ENCODE measurements around the gene ZNF324B.
"Not testable (repeated sequence)": the region's sequence is repeated elsewhere in the genome, so short reads cannot be mapped to it uniquely, and the experiment has no call there.

The ZNF324B gene

DNA sequence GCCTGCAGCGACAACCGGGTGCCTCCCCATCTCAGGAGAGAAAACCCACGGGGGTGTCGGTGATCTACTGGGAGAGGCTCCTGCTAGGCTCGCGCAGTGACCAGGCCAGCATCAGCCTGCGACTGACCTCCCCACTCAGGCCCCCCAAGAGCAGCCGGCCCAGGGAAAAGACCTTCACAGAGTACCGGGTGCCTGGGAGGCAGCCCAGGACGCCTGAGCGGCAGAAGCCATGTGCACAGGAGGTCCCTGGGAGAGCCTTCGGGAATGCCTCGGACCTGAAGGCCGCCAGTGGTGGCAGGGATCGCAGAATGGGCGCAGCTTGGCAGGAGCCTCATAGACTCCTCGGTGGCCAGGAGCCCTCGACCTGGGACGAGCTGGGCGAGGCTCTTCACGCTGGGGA lies 3.9 kb downstream of the ZNF324B start:
- DNase-seq = no peak

DNA sequence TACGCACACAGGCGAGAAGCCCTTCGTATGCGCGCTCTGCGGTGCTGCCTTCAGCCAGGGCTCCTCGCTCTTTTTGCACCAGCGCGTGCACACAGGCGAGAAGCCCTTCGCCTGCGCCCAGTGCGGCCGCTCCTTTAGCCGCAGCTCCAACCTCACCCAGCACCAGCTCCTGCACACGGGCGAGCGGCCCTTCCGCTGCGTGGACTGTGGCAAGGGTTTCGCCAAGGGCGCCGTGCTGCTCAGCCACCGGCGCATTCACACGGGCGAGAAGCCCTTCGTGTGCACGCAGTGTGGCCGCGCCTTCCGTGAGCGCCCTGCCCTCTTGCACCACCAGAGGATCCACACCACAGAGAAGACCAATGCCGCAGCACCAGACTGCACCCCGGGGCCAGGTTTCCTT lies 4.7 kb downstream of the ZNF324B start:
- DNase-seq = no peak

- no peak for DNase-seq
These were observed 8.6 kb downstream of the ZNF324B start for GRCh38 chr19:58460039-58460438.

GRCh38 chr19:58466089-58466759 lies 14.8 kb downstream of the ZNF324B start:
- DNase-seq = no peak

GRCh38 chr19:58466760-58467589 lies 15.6 kb downstream of the ZNF324B start, which contains the start of gene ZNF324:
TSS of gene ZNF324 (plus strand) at chr19:58467080. CDS start at chr19:58469186, 2,106 bp downstream.
- peak; percentile 99 for DNase-seq

DNA sequence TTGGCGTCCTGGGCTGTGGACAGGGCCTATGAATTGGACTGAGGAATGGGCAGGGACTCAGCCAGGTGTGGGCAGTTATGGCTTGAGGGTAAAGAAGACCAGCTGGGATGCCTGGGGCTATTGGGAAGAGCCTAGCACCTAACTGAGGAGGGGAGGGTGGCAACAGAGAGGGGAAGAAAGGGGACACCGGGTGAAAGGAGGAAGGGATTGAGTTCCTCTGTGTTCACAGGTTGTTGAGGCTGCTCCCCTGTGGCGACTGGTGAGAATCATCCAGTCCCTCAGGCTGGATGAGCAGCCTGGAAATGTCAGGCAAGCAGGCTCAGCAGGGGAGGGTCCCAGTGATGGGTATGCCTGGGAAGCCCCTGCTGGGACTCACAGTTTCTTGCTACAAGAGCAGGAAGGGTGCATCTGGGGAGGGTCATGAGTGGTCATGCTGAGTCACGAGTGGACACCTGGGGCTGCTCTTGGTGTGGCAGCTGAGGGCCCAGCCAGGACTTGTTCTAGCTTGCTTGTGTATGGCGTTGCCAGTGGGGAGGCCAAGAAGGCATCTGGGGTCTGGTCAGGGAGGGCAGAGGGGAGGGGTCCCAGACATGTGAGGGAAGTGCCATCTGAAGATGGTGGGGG lies 16.9 kb downstream of the ZNF324B start:
- DNase-seq = no peak

GRCh38 chr19:58469241-58470013 lies 18.0 kb downstream of the ZNF324B start:
- DNase-seq = no peak

- not testable (repeated sequence) for DNase-seq
These were observed 19.6 kb downstream of the ZNF324B start for GRCh38 chr19:58470837-58471543.

GRCh38 chr19:58471736-58472135 lies 20.3 kb downstream of the ZNF324B start:
- DNase-seq = no peak

DNA sequence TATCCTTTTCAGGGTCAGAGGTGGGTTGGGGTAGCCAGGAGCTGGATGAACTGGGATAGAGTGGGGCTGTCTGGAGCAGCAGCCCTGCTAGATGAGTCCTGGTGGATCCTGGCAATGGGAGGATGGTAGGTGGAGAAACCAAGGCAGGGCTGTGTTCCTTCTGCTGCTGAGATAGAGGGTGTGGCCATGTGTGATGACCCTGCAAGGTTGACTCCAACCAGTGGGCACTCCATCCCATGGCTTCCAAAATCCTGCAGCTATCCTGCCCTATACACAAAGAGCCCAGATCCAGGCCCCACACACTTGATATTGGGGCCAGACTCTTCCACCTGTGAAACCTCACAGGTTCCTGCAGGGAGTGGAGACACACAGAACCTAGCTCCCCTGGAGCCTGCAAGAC lies 22.4 kb downstream of the ZNF324B start:
- no peak for DNase-seq

- no peak for DNase-seq
These were observed 23.0 kb downstream of the ZNF324B start for GRCh38 chr19:58474291-58474996.

DNA sequence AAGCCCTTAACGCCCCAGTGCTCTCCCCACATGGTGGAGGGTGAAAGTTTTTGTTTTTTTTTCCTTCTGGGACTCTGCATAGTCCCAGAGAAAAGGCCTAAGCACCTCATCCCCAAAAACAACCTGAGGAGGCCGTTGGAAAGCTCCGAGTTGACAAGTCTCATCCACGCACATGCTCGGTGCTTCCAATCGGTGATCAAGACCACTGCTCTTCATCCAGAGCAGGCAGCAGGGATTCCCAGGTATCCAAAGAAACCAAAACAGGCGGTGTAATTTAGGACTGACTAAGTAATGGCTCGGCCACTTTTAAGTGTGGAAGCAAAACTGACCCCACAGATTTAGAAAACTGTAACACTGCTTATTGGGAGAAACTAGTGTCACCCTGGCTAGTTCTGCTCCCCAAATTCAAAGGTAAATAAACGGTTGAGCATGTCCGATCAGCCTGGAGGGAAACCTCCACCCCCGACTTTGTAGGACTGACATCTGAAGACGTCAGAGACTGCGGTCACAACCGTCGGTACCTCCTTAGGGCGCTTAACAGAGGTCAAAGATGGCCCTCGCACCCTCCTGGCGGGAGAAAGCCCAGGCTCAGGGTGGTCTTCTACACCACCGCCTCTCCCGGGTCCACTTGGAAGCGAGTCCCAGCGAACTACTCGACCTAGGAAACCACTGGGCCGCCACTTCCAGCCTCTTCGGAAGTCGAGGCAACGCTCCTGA lies 23.7 kb downstream of the ZNF324B start:
- DNase-seq = no peak

GRCh38 chr19:58475714-58476497 lies 24.5 kb downstream of the ZNF324B start, which contains the start of gene ZNF446:
TSS of gene ZNF446 (plus strand) at chr19:58476352. CDS start at chr19:58477219, 867 bp downstream.
- peak; percentile 96 for DNase-seq

- no peak for DNase-seq
These were observed 25.1 kb downstream of the ZNF324B start for GRCh38 chr19:58476498-58477015.

- DNase-seq = no peak
These were observed 25.7 kb downstream of the ZNF324B start for GRCh38 chr19:58477130-58477529.

GRCh38 chr19:58477871-58478270 lies 26.4 kb downstream of the ZNF324B start:
- DNase-seq = no peak

- no peak for DNase-seq
These were observed 27.9 kb downstream of the ZNF324B start for GRCh38 chr19:58479303-58479702.

DNA sequence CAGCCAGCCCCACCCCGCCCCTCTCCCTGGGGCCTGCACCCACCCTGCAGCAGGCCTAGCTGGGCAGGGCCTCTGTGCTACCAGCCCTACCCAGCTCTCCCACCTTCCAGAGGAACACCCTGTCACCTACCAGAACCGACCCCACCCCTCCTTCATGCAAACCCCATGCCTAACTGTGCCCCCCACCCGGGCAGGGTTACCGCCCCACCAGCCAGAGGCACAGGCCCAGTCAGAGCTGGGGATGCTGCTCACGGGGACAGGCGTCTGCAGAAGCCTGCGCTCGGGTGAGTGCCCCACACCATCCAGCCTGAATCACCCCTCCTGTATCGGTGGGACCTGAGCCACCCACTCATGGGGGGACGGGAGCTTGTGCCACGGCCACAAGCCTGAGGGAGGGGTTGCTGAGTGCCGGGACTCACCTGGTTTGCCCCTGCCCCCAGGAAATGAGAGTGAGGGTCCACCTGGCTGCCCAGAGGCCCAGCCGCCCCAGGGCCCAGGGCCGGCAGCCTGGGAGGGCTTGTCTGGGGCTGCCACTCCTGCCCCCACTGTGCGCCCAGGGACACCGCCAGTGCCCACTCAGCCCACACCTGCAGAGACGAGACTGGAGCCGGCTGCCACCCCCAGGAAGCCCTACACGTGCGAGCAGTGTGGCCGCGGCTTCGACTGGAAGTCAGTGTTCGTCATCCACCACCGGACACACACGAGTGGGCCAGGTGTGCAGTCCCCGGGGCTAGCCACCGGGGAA lies 28.5 kb downstream of the ZNF324B start:
- no peak for DNase-seq

DNA sequence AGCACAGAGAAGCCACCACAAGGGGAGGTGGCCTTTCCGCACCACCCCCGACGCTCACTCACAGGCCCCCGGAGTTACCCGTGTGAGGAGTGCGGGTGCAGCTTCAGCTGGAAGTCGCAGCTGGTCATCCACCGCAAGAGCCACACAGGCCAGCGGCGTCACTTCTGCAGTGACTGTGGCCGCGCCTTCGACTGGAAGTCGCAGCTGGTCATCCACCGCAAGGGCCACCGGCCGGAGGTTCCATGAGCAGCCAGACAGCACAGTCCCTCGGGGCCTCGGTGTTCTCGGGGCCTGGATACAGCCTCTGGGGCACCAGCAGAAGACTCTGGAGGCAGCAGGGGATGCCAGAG lies 29.0 kb downstream of the ZNF324B start:
- no peak for DNase-seq
